ENCODE results near the gene MESP2. TPM values are rescaled to one million over a fixed set of nuclear protein-coding genes. Genes with fewer than 3 reads are reported as not detected.

MESP2 gene
- total RNA-seq, 1 experiment from 2014 or later, result 0.70 TPM

DNA sequence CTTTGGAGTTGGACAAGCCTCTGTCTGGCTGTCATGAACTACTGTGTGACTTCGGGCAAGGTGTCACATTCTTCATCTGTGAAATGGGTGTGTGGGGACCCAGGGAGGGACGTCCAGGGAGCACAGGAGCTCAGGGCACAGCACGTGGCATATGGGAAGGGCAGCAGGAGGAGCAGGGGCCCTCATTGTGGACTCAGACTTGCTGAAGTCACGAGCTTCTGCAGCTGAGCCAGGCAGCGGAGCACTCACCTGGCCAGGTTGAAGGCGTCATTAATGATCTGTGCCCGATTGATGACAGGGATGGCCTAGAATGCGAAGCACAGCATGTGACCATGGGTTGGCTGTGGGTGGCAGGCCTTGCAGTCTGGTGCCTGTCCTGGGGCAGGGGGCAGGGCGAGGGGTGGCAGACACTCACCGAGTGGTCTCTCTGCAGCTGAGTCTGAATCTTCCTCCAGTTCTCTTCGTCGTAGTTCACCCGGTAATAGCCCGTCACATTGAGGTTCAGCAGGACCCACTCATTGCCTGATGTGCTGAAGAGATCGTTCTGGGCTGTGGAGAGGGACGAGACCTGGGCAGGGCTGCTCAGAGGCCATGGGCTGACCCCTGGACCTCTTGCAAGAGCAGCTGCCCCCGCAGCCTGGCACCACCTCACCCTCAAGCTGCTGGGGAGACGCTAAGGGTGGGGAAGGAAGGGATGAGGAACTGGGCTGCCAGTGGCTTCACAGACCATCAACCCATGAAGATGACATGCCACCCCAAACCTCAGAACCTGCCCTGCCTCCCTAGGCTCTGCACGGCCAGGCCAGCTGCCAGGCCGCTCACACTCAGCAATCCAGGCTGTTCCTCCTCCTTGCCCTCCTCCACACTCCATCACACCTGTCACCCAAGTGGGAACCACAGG, 23.1 kb downstream of the MESP2 start:
- Mint-ChIP-seq H3K4me3 (ENCODE audit: unreplicated experiment) (no peak overlapping the region), H3K4me1 (ENCODE audit: low read depth, unreplicated experiment) (no peaks in the 10 kb centered on the region), H3K36me3 (ENCODE audit: insufficient read depth, unreplicated experiment) (no peaks in the 10 kb centered on the region), H3K27me3 (ENCODE audit: insufficient read depth, unreplicated experiment) (no peaks in the 10 kb centered on the region), H3K27ac (ENCODE audit: unreplicated experiment) (no peak overlapping the region), H3K9me3 (ENCODE audit: unreplicated experiment) (no peaks in the 10 kb centered on the region)
- H3K4me3 ChIP-seq (ENCODE audit: low read depth, low read length), result no peak overlapping the region
- POLR2A ChIA-PET, result no interaction called here
- no peak for DNase-seq
- no peaks in the 10 kb centered on the region for H3K4me1 ChIP-seq
- BruUV-seq (replicated peaks), result no TSS peak
- no peaks in the 10 kb centered on the region; the same call in 1 of the 2 replicates for H3K9me3 ChIP-seq
- H3K36me3 ChIP-seq (ENCODE audit: control insufficient read depth, insufficient read depth, low read length), result no peaks in the 10 kb centered on the region
- no peaks in the 10 kb centered on the region for H3K27me3 ChIP-seq (replicated peaks; ENCODE audit: control insufficient read depth, insufficient read depth, low read length)
- TF ChIP-seq, protein P1, sequence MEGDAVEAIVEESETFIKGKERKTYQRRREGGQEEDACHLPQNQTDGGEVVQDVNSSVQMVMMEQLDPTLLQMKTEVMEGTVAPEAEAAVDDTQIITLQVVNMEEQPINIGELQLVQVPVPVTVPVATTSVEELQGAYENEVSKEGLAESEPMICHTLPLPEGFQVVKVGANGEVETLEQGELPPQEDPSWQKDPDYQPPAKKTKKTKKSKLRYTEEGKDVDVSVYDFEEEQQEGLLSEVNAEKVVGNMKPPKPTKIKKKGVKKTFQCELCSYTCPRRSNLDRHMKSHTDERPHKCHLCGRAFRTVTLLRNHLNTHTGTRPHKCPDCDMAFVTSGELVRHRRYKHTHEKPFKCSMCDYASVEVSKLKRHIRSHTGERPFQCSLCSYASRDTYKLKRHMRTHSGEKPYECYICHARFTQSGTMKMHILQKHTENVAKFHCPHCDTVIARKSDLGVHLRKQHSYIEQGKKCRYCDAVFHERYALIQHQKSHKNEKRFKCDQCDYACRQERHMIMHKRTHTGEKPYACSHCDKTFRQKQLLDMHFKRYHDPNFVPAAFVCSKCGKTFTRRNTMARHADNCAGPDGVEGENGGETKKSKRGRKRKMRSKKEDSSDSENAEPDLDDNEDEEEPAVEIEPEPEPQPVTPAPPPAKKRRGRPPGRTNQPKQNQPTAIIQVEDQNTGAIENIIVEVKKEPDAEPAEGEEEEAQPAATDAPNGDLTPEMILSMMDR (IDR thresholded peaks at IDR 0.05; ENCODE audit: insufficient read depth in 1 of 2, low read depth in 1 of 2, low read length in 1 of 2, severe bottlenecking in 1 of 2, unreplicated experiment in 1 of 2), result no peak
- intact Hi-C loops (cut with micrococcal nuclease; ENCODE audit: unreplicated experiment), result no loop called here
- CTCF ChIA-PET, result interaction anchor here (0.6 to 1.0 kb wide), 2 partner anchors 21 to 38 kb away, joined by 3 read pairs; no protein-coding TSS in a partner anchor

DNA sequence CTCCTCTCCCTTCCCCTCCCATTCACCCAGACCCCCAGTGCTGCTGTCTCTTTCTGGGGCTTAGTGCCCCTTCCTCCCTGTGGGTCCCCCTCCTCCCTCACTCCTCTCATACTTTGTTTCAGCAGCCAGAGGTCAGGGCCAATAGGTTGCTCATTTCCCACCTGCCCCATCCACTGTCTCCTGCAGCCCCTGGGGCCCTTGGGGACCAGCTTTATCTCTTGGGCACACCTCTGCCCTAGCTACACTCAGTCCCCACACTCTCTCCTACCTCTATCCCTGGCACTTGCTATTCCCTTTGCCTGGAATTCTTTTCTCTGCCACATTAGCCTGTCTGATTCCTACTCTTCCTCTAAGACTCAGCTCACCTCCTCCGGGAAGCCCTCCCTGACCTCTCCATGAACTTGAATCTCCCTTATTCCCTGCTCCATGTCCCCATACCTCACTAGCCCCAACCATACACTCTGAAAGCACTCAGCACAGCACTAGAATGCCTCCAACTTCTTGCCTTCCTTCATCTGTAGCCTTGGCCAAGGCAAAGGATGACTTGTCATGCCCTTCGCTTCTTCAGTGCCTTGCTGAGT, 23.9 kb downstream of the MESP2 start:
- H3K9me3 Mint-ChIP-seq (ENCODE audit: unreplicated experiment), result no peaks in the 10 kb centered on the region
- Histone ChIP-seq H3K4me1 (no peaks in the 10 kb centered on the region), H3K36me3 (ENCODE audit: control insufficient read depth, insufficient read depth, low read length) (no peaks in the 10 kb centered on the region), H3K9me3 (no peaks in the 10 kb centered on the region; the same call in 1 of the 2 replicates), H3K27me3 (replicated peaks; ENCODE audit: control insufficient read depth, insufficient read depth, low read length) (no peaks in the 10 kb centered on the region), H3K4me3 (ENCODE audit: low read depth, low read length) (no peak overlapping the region)
- BruUV-seq (replicated peaks), result no TSS peak
- no peak overlapping the region for H3K27ac Mint-ChIP-seq (ENCODE audit: unreplicated experiment)
- H3K36me3 Mint-ChIP-seq (ENCODE audit: insufficient read depth, unreplicated experiment), result no peaks in the 10 kb centered on the region
- ChIA-PET CTCF (interaction anchor here (1.0 kb wide), 1 partner anchor 39 kb away, joined by 3 read pairs; no protein-coding TSS in a partner anchor), POLR2A (no interaction called here)
- intact Hi-C loops (cut with micrococcal nuclease; ENCODE audit: unreplicated experiment), result no loop called here
- TF ChIP-seq, protein P1 (IDR thresholded peaks at IDR 0.05; ENCODE audit: insufficient read depth in 1 of 2, low read depth in 1 of 2, low read length in 1 of 2, severe bottlenecking in 1 of 2, unreplicated experiment in 1 of 2), result no peak
- no peaks in the 10 kb centered on the region for H3K4me1 Mint-ChIP-seq (ENCODE audit: low read depth, unreplicated experiment)
- no peak for DNase-seq
- H3K4me3 Mint-ChIP-seq (ENCODE audit: unreplicated experiment), result no peak overlapping the region
- H3K27me3 Mint-ChIP-seq (ENCODE audit: insufficient read depth, unreplicated experiment), result no peaks in the 10 kb centered on the region

DNA sequence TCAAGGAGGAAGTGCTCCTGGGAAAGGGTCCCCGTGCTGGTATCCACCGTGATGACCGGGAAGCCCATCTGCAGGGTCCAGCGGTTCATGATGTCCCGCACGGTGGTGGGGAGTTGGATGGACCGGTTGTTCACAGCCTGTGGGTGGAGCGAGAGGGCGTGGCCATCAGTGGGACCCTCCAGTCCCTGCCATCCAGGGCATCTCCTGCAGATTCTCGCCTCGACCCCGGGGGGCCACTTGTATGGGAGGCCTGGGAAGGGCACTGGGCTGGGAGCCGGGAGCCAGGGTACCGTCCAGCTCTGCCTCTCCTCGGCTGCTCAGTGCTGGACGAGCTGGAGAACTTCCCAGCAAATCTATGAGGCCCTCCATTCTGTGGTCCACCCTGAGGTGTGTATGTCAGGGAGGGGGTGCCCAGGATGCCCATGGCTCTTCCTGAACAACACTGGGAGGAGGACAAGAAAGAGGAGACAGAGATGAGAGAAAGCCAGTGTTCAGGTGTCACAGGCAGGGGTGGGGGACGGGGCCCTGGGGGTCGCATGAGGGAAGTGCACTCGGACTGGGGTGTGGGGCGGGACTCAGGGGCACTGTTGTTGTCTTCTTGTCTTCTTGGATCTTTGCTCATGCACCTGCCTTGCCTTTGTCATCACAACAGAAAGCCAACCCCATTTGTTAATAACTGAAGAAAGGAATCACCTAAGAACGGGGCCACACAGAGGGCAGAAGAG, 25.5 kb downstream of the MESP2 start:
- Mint-ChIP-seq H3K4me1 (ENCODE audit: low read depth, unreplicated experiment) (no peaks in the 10 kb centered on the region), H3K9me3 (ENCODE audit: unreplicated experiment) (no peaks in the 10 kb centered on the region), H3K36me3 (ENCODE audit: insufficient read depth, unreplicated experiment) (no peaks in the 10 kb centered on the region), H3K4me3 (ENCODE audit: unreplicated experiment) (no peak overlapping the region), H3K27me3 (ENCODE audit: insufficient read depth, unreplicated experiment) (no peaks in the 10 kb centered on the region), H3K27ac (ENCODE audit: unreplicated experiment) (no peak overlapping the region)
- Histone ChIP-seq H3K36me3 (ENCODE audit: control insufficient read depth, insufficient read depth, low read length) (no peaks in the 10 kb centered on the region), H3K4me1 (peaks cover 6% of the 10 kb centered on the region), H3K9me3 (no peaks in the 10 kb centered on the region), H3K27me3 (replicated peaks; ENCODE audit: control insufficient read depth, insufficient read depth, low read length) (no peaks in the 10 kb centered on the region), H3K4me3 (ENCODE audit: low read depth, low read length) (no peak overlapping the region)
- no peak for DNase-seq
- BruUV-seq (replicated peaks), result no TSS peak
- POLR2A ChIA-PET, result no interaction called here
- intact Hi-C loops (cut with micrococcal nuclease; ENCODE audit: unreplicated experiment), result no loop called here
- TF ChIP-seq, protein P1 (IDR thresholded peaks at IDR 0.05; ENCODE audit: insufficient read depth in 1 of 2, low read depth in 1 of 2, low read length in 1 of 2, severe bottlenecking in 1 of 2, unreplicated experiment in 1 of 2), result no peak
- CTCF ChIA-PET, result no interaction called here

Data from Caco-2 (cell line).